GM19395 (cell line): ENCODE data around the gene HMG20B.
"Not testable (repeated sequence)": the region's sequence is repeated elsewhere in the genome, so short reads cannot be mapped to it uniquely, and the experiment has no call there.

ENCODE experiments used
- ATAC-seq: cut with Tn5 transposase; IDR thresholded peaks from one replicate; pipeline ENCODE4 v1.9.1; 2021; ENCODE audit warnings: mild to moderate bottlenecking, moderate library complexity; ENCODE audit not compliant: unreplicated experiment

Gene HMG20B

DNA sequence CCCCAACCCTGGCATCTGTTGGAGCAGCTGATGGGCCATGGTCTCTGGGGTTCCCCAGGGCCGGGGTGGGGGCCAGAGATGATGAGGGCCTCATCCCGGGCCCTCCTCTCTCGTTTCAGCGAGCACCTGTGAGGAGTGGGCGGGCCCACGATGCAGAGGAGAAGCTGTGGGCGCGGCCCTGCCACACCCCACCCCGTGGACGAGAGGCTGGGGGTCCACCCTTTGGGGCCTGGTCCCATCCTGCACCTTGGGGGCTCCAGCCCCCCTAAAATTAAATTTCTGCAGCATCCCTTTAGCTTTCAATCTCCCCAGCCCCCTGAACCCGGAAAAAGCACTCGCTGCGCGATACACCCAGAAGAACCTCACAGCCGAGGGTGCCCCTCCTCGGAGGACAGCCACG, 5.6 kb downstream of the HMG20B start:
- no peak for ATAC-seq

DNA sequence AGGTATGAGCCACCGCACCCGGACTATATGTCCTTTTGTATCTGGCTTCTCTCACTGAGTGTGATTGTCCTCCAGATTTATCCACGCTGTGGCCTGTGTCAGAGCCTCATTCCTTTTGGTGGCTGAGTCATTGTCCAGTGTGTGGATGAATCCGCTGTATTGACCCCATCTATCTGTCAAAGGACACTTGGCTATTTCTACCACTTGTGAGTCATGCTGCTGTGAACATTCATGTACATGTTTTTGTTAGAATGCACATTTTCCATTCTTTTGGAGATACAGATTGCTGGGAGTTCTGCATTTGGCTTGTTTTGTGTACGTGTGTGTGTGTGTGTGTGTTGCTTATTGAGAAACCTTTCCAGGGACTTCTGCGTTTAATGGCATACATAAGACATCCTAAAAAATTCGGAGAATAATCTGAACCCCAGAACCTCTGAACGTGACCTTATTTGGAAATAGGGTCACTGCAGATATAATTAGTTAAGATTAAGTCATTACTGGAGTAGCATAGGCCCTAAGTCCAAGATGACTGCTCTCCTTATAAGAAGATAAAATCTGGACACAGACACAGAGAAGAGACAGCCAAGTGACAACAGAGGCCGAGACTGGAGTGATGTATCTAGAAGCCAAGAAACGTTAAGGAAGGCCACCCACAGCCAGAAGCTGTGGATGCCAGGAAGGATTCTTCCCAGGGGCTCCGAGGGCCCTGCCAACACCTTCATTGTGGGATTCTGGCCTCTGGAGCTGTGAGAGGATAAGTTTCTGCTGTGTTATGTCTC, 7.6 kb downstream of the HMG20B start:
- no peak for ATAC-seq

DNA sequence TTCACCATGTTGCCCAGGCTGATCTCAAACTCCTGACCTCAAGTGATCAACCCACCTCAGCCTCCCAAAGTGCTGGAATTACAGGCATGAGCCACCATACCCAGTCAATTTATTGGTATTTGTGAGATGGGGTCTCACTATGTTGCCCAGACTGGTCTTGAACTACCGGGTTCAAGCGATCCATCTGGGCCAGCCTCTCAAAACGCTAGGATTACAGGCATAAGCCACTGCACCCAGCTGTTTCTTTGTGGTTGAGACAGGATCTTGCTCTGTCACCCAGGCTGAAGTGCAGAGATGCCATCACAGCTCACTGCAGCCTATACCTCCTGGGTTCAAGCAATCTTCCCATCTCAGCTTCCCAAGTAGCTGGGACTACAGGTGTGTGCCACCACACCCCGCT, 9.0 kb downstream of the HMG20B start:
- not testable (repeated sequence) for ATAC-seq

DNA sequence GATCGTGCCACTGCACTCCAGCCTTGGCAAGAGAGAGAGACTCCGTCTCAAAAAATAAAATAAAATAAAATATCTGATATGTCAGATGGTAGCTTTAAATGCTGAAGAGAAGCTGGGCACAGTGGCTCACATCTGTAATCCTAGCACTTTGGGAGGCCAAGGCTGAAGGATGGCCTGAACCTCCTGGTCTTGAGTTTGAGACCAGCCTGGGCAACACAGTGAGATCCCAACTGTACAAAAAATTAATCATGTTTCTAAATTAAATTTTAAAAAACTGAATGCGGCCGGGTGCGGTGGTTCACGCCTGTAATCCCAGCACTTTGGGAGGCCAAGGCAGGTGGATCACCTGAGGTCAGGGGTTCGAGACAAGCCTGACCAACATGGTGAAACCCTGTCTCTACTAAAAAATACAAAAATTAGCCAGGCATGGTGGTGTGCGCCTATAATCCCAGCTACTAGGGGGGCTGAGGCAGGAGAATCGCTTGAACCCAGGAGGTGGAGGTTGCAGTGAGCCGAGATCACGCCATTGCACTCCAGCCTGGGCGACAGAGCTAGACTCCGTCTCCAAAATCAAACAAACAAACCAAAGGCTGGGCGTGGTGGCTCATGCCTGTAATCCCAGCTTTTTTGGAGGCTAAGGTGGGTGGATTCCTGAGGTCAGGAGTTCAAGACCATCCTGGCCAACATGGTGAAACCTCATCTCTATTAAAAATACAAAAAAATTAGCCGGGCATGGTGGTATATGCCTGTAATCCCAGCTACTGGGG, 11.5 kb downstream of the HMG20B start:
- ATAC-seq, result not testable (repeated sequence)

DNA sequence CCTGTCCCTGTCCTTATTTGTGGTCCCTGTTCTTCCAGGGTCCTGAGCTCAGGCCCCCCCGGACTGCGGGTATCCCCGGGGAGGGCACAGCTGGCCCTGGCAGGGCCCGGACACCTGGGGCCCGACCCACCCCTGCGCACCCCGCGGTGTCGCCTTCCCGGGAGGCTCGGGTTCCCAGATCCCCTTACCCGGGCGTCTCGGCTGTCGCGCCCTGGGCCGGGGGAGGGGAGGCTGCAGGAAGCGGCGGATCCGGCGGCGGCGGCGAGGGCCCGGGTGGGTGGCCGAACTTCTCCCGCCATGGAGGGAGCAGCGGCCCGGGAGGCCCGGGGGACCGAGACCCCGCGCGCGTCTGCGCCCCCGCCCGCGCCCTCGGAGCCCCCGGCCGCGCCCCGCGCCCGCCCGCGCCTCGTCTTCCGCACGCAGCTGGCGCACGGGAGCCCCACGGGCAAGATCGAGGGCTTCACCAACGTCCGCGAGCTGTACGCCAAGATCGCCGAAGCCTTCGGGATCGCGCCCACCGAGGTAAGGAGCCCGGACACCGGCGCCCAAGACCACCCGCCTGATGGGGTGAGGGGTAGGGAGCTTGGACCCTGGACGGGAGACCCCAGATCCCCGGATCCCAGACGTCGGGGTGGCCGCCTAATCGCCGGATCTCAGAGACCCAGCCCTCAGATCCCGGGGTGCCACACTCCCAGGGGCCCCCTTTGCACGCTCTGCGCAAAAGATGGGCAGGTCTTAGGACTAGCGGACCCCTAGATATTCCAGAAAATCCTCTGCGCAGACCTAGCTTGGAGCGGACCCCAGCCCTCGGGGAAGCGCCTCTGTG, 12.8 kb downstream of the HMG20B start, which contains the start of gene GIPC3:
TSS of gene GIPC3 (plus strand) at position 178 of the 826 bp plus-strand sequence. CDS start at position 298, 120 bp downstream.
- ATAC-seq, result no peak

DNA sequence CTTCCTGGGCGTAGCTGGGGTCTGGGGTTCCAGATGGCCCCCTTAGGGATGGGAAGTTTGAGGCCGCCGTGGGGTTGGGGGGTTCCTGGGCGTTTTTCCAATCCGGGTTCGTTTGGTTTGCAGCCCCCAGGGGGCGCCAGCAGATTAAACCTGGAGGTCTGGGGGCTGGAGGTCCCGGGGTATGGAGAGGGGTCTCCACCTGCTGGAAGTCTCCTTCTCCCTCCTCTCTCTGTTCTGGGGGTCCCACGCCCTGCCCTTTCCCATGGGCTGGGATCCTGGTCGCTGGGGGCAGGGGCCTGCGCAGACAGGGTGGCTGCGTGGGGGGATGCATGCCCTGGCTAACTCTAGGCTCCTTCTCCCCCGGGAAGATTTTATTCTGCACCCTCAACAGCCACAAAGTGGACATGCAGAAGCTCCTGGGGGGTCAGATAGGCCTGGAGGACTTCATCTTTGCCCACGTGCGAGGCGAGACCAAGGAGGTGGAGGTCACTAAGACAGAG, 13.4 kb downstream of the HMG20B start:
- no peak for ATAC-seq

DNA sequence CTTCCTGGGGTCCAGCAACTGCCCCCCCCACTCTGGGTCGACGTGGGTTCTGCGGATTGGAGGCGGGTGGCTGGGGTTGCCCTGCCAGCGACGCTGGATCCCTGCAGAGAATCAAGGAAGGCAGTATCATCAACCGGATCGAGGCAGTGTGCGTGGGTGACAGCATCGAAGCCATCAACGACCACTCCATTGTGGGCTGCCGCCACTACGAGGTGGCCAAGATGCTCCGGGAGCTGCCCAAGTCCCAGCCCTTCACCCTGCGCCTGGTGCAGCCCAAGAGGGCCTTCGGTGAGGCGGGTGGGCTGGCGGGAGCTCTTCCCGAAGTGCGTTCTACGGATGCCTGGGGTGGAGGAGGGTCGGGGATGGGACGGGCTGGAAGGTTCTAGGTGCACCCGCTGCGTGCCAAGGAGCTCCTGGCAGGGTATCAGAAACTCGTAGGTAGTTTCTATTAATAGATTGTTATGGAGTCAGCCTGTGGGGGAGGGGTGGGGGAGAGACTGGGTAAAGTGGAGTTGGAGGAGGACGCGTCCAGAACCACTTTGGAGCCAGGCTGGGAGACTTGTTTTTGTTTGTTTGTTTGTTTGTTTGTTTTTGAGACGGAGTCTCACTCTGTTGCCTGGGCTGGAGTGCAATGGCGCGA, 14.1 kb downstream of the HMG20B start:
- no peak for ATAC-seq

DNA sequence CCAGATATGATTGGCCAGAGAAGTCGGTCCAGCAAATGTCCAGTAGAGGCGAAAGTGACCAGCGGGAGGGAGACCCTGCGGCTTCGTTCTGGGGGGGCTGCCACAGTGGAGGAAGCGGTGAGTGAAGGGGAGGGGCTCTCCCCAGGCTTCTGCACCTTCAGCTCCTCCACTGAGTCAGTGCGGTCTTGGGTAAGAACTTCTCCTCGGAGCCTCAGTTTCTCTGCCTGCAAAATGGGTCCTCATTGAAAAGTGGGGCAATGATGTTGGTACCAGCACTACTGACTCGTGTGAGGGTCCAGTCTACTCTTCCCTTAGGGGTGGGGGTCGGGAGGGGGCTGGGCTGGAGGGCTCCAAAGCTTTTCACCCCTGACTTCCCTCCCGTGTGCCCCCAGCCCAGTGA, 16.7 kb downstream of the HMG20B start:
- no peak for ATAC-seq

DNA sequence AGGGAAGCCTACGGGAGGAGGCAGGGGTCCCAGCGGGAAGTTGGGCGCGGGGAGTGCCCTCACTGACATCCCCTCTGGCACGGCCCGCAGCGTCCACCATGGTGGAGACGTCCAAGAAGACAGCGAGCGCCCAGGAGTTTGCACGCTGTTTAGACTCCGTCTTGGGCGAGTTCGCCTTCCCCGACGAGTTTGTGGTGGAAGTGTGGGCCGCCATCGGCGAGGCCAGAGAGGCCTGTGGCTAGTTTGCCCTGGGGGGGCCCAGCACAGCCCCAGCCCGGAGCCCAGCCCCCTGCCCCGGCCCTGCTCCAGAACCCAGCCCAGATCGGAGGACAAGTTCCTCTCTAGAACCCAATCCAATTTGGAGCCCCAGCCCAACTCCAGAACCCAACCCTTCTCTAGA, 17.2 kb downstream of the HMG20B start:
- no peak for ATAC-seq

DNA sequence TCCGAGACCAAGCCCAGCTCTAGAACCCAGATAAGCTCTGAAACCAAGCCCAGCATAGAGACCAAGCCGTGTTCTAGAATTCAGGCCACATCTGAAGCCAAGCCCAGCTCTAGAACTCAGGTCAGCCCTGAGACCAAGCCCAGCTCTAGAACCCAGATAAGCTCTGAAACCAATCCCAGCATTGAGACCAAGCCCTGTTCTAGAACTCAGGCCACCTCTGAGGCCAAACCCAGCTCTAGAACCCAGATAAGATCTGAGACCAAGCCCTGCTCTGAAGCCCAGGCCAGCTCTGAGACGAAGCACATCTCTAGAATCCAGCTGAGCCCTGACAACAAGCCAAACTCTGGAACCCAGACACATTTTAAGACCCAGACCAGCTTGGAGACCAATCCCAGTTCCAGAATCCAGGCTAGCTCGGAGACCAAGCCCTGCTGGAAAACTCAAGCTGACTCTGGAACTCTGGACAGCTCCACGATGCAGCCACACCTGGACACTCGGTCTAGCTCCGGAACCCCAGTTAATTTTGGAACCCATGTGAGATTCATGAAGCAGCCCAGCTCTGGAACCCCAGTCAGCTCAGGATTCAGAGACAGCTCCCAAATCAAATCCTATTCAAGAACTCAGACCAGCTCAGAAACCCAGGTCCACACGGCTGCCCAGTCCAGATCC, 18.4 kb downstream of the HMG20B start:
- ATAC-seq, result no peak

DNA sequence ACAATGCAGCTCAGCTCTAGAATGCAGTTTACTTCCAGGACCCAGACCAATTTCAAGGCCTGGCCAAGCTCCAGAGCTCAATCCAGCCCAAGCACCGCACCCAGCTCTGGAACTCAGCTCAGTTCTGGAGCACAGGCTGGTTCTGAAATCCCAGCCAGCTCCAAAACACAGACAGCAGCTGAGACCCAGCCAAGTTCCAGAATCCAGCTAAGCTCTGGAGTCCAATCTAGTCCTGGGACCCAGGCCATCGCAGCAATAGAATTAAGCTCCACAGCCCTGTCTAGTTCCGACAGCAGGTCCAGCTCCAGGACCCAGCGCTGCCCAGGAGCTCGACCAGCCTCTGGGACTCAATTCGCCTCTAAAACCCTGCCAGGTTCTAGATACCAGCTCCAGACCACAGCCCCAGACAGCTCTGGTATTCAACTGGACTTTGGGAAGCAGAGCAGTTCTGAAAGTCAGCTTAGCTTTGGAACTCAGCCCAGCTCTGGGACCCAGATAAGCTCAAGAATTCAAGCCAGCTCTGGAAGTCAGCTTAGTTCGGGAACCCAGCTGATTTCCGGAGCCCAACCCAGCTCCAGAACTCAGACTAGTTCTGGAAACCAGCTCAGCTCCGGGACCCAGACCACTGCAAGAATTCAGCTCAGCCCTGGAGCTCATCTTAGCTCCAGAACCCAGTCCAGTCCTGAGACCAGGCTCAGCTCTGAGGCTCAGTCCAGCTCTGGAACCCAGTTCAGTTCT, 19.3 kb downstream of the HMG20B start:
- ATAC-seq, result no peak

DNA sequence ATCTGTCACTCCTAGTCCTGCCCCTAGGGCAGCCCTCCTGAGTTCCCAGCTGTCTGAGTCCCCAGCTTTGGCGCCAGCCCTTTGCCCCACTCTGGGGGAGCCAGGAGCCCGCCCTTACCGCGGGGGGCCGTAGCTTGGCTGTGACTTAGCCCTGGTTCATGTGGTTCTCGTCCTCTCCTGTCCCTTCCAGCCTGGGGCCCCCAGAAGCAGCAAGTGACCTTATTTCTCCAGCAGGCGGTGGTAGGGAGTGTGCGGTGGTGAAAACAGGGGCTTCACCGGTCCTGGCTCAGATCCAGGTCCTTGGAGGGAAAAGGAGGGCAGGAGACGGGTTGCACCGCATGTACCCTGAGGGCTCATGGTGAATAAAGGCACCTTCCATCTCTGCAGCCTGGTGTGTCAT, 20.4 kb downstream of the HMG20B start:
- ATAC-seq, result no peak

DNA sequence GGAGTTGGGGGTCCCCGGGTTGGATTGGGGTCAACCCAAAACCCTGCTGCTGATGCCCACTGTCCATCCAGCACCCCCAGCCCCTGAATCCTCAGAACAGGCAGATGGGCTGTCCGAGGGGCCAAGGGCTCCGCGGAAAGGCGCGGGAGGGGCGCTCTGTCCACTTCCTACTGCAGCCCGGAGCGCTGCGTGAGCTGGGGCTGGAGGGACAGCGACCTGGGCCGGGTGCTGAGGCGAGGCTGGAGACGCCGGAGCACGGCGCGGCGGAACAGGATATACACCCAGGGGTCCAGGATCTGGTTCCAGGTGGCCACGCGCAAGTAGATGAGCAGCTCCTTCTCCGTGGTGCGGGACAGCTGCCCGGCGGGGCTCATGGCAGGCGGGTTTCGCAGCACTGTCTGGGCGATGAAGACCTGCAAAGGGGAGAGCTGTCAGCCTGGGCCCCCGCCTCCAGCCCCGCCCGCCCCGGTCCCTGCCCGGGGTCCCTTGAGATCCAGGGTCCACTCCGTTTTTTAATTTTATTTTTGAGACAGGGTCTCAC, 22.8 kb downstream of the HMG20B start:
- no peak for ATAC-seq

DNA sequence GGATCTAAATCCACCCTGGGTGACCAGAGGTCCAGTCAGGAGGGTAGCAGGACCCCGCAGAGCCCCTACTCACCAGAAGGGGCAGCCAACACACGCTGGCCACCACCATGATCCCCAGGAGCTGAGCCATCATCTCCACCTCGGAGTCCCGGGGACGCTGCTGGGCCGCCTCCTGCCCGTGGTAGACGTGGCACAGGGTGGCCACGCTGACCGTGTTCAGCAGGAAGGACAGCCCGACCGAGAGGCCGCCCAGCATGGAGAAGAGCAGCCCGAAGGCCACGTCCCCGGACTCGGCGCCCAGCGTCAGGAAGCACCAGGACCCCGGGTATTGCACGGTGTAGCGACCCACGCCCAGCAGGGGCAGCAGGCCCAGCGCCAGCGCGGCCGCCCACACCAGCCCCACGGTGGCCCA, 27.0 kb downstream of the HMG20B start:
- ATAC-seq, result no peak

DNA sequence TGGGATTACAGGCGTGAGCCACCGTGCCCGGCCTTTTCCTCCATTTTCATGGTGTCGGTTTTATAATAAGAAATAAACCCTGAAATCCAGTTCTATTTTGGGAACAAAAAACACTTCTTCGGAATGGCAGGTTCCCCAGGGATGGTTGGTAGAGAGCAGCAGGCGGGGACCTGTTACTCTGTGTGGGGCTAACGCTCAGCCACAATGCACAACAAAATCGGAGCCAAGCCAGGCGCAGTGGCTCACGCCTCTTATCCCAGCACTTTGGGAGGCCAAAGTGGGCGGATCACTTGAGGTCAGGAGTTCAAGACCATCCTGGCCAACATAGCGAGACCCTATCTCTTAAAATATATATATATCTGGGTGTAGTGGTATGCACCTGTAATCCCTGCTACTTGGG, 28.3 kb downstream of the HMG20B start:
- no peak for ATAC-seq

DNA sequence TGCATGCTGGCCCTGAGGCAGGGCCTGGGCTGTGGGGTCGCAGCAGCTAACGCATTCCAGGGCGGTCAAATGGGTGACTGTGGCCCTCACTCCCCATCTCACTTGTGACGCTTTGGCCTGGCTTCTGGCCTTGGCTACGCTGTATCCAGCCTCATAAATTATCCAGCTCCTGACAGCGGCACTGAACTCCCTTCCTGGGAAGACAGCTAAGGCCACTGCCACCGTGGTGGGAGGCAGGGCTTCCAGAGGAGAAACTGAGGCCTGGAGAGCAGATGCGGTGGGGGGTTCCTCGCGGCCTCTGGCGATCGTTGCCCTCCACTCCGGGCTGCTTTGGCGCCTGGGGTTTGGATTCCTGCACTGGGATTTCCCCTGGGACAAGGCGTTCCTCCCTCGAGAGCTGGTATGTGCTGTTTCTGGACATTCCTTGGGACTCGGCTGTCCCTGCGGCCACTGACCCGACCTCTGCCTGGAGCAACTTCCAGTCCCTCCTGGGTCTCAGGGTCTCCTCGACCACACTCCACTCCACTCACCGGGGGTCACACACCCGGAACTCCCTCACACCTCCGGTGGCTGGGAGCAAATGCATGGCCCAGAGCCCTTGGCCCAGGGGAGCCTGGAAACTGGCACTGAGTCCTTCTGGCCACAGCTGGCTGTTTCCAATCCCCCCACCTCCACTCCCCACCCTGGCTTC, 30.5 kb downstream of the HMG20B start:
- ATAC-seq, result no peak

DNA sequence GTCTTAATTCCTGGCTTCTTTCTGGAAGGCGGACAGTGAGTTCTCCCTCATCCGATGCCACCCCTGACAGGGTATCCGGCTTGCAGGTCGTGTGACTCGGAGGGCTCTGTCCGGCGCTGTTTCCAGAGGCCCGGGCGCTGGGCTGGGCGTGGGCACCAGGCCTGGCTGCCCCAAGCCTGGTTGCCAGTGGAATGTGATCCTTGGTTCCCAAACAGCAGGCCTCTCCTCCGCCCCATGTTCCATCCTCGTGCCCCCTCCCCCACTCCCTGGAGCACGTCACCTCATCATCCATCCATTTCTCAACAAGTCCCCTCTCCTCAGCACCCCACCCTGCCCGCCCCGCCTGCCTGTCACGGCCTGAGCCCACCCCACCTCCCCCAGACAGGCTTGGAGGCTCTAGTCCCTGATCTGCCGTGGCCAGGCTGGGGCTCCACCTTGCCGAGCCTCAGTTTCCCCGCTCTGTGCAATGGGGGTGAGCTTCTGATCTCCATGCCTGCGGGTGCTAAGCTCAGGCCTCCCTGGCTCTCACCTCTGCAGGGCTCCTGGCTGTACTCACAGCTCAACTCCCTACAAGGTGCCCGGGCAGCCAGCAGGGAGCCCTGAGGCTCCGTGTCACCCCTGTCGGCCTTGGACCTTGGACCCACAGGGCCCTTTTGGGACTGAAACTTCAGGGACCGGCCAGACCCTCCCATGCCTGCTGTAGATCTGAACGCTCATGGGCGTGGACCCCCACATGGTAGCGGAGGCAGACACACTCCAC, 31.7 kb downstream of the HMG20B start:
- ATAC-seq, result no peak

DNA sequence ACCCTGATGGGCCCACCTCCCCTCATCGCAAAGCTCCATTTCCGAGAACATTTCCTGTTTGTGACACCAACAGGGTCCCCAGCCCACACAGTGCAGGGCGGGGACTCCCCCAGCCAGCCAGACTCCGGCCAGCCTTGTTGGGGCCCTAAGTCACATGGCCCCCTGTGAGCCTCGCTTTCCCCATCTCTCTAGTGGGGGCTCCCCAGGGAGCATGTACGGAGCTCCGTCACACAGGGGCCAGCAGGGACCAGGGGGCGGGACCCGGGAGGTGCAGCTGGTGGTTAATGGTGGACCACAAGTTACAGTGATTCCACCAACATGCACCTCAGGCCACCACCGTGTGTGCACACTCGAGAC, 32.2 kb downstream of the HMG20B start:
- ATAC-seq, result no peak
